Mesenteric fat pad (tissue), 1 donor: ENCODE results near the gene RABEP2. TPM values are rescaled to one million over a fixed set of nuclear protein-coding genes. Genes with fewer than 3 reads are reported as not detected.
"Not testable (repeated sequence)": the region's sequence is repeated elsewhere in the genome, so short reads cannot be mapped to it uniquely, and the experiment has no call there.

Source experiments
- DNase-seq: peaks from one replicate; pipeline ENCODE4 v3.0.0-alpha.2; 2020; ENCODE audit warnings: low spot score
- long read RNA-seq: library from polyadenylated mRNA; unstranded; transcript quantifications from one replicate; pipeline ENCODE4 v2.0.0, GENCODE V29; 2020
- total RNA-seq: library from RNA; stranded (reverse); fragmentation: NEBNext Ultra II Directional; extraction: Animal tissue kit (Norgen Biotek cat#: 25700); gene quantifications from one replicate; pipeline ENCODE4 v1.2.1, GENCODE V29; 2021
- donor health status: DM: yes; HTN: yes; CAD: no.

RABEP2 gene, protein sequence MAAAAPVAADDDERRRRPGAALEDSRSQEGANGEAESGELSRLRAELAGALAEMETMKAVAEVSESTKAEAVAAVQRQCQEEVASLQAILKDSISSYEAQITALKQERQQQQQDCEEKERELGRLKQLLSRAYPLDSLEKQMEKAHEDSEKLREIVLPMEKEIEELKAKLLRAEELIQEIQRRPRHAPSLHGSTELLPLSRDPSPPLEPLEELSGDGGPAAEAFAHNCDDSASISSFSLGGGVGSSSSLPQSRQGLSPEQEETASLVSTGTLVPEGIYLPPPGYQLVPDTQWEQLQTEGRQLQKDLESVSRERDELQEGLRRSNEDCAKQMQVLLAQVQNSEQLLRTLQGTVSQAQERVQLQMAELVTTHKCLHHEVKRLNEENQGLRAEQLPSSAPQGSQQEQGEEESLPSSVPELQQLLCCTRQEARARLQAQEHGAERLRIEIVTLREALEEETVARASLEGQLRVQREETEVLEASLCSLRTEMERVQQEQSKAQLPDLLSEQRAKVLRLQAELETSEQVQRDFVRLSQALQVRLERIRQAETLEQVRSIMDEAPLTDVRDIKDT
- 7.5 TPM for total RNA-seq
- long read RNA-seq, partial matches to known transcripts, result 1 of 5 reads
- long read RNA-seq, other reads (novel, unspliced or antisense), result 3 of 5 reads

DNA sequence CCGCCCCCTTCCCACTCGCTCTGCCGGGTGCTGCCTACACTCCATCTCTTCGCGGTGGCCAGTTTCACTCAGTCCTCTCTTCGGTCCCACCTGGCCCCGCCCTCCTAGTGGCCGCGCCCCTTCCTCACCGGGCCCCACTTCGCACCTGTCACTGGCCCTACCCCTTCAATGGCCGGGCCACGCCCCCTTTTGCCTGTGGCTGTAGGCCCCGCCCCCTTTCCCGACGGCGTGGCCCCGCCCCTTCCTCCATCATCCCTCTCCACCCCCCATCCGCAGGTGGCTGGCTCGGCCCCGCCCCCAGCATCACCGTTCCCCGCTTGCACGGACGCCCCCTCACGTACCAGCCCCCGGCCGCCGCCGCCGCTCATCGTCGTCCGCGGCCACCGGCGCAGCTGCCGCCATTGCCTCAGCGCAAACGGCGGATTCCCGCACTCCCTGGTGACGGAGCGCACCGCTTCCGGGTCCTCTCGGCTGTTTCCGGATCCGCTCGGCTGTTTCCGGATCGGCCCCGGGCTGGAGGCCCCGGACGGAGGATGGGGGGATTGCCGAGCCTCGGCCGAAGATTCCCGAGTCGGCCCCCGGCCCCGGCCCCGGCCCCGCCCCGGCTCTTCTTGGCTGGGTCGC is at the start of gene RABEP2:
Gene RABEP2, minus strand, starts transcription at position 477 of the 624 bp plus-strand sequence. Its CDS starts 75 bp downstream, at position 402.
- DNase-seq, result peak; percentile 98

DNA sequence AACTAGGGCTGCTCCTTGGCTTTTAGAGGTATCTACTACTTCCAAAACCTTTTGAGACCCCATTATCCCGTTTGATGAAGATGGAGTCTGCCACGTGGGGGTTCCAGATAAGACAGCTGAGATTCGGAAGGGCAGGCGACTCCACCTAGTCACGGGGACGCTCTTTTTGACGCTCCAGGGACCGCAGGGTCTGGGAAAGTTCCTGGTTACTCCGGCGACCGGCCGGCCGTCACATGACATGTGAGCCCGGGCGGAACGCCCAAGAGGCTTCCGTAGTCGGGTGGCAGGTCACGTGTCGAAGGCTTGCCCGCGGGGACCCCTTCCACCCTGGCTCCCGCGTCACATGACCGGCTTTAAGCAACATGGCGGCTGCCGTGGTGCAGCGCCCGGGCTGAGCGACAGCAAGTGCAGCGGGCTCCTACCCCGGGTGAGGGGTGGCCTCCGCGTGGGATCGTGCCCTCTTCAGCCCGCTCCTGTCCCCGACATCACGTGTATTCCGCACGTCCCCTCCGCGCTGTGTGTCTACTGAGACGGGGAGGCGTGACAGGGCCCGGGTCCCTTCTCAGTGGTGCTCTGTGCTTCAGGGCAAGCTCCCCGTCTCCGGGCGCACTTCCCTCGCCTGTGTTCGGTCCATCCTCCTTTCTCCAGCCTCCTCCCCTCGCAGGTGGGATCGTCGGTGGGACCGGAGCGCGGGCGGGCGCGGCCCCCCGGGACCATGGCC is 49.6 kb upstream of the RABEP2 start, which contains the start of gene SPNS1:
Gene SPNS1, plus strand, starts transcription at position 342 of the 721 bp plus-strand sequence. Its CDS starts 374 bp downstream, at position 716.
- peak; percentile 99 for DNase-seq

DNA sequence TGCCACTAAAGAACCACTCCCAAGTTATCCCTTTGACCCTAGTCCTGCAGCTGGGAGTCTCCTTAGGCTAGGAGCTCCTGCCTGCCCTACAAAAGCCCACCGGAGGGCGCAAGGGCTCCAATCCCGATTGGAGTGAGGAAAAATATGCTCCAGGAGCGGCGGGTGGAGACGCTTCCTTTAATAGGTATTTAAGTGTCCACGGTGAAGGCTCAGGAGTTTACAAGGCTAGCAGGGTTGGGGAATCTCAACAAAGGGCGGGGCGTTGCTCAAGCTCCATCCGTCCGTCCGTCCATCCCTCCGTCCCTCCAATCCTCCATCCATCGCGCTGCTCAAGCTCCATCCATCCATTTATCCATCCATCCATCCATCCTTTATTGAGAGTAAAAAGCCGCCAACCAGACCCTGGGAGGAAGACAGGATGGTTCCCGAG is 49.0 kb upstream of the RABEP2 start:
- DNase-seq, result no peak

DNA sequence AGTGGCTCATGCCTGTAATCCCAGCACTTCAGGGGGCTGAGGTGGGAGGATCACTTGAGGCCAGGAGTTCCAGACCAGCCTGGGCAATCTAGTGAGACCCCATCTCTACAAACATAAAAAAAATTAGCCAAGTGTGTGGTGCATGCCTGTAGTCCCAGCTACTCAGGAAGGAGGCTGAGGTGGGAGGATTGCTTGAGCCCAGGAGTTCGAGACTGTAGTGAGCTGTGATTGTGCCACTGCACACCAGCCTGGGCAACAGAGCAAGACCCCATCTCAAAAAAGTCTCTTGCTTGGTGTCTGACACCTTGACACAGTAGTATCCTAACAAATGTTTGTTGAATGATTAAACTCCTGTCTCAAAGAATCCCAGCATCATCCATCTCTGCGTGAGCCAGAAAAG is 44.7 kb upstream of the RABEP2 start:
- DNase-seq, result not testable (repeated sequence)

DNA sequence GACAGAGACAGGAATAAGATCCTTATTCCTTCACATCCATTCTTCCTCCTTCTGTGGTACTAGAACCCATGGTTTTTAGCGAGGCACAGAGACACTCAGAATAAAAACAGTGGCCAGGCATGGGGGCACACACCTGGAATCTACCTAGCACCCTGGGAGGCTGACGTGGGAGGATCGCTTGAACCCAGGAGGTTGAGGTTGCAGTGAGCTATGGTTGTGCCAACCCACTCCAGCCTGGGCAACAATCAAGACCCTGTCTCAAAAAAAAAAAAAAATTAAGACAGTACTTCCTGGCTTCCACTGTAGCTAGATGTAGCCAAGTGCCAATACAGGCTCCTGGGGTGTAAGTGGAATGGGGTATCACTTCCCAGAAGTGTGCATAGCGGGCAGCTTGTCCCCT is 42.1 kb upstream of the RABEP2 start:
- no peak for DNase-seq

DNA sequence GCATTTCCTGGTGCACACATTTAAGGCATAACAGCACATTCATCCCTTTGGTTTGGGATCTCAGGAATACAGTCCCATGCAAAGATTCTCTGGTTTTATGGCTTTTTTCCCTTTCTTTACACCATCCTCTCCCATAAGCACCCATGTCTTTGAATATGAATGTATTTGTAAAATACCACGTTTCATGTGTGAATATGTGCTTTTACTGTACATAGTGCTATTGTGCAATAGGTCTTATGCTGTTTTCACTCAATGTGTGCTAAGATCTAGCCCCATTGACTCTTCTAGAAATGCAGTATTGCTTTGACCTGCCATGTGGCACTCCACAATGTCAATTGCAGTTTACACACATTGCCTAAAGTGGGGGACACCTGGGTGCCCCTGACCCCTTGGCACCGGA is 39.5 kb upstream of the RABEP2 start:
- no peak for DNase-seq

DNA sequence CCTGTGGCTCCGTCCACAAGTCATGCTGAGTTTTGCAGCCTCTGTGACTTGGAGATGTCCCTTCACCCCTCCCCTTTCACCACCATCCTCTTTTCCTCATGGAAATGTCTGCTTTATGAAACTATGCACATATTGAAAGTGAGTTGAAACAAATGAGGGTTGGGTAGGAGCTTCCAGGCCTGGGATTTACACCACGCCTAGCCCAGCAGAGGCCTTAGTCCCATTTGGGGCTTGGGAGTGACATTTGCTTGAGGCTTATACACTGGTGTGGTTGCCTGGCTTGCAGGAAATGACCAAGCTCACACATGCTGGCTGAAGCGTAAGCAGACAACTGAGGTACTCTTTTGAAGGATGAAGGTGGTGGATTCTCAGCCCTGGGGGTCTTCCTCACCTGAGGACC is 39.0 kb upstream of the RABEP2 start:
- DNase-seq, result no peak

DNA sequence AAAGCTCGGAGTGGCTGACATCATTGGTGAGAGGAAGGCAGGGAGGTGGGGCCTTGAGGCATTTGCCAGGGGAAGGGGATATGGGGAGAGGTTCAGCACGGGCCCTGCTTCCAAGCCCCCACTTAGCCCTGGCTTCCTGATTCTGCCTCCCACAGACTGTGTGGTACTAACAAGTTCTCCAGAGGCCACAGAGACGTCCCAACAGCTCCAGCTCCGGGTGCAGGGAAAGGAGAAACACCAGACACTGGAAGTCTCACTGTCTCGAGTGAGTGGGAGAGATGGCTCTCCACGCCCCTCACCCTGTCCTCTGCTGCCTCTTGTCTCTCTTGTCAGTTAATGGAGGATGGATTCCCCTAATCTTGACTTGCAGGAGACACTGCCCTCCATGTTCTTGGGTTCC is 33.8 kb upstream of the RABEP2 start:
- DNase-seq, result no peak

DNA sequence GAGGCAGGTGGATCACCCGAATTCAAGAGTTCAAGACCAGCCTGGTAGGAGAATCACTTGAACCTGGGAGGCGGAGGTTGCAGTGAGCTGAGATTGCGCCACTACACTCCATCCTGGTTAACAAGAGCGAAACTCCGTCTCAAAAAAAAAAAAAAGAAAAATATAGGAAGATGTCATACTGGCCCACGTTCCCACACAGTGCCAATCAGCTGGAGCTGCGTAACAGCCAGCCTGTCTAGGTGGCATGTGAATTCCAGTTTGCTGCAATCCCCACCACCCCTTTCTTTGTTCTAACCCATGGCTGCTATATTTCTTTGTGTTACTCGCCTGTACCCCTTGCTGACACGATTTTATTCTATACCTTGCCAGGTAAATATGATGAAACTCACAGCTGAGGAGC is 33.2 kb upstream of the RABEP2 start:
- DNase-seq, result no peak

DNA sequence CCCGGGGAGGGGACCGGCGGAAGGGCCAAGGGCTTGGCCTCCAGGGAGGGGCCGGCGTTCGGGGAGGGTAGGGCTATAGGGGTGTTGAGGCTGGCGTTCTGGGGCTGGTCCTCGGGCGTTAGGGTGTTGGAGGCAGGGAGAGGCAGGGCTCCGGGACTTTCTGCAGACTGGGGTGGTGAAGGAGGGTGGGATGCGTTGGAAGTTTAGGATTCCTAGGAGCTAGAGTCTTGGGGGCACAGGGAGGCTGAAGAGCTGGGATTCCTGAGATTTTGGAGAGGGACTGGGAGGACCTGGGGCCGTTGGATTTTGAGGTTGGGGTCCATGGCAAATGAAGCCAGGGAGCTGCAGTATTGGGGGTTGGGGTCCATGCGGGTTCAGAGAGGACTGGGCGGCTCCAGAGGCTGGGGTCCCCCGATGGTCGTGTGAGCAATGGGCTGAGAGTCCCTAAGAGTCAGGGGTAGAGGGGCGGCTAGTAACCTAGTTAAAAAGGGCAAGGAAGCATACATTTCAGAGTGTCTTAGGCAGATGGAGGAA is 26.4 kb upstream of the RABEP2 start:
- no peak for DNase-seq

DNA sequence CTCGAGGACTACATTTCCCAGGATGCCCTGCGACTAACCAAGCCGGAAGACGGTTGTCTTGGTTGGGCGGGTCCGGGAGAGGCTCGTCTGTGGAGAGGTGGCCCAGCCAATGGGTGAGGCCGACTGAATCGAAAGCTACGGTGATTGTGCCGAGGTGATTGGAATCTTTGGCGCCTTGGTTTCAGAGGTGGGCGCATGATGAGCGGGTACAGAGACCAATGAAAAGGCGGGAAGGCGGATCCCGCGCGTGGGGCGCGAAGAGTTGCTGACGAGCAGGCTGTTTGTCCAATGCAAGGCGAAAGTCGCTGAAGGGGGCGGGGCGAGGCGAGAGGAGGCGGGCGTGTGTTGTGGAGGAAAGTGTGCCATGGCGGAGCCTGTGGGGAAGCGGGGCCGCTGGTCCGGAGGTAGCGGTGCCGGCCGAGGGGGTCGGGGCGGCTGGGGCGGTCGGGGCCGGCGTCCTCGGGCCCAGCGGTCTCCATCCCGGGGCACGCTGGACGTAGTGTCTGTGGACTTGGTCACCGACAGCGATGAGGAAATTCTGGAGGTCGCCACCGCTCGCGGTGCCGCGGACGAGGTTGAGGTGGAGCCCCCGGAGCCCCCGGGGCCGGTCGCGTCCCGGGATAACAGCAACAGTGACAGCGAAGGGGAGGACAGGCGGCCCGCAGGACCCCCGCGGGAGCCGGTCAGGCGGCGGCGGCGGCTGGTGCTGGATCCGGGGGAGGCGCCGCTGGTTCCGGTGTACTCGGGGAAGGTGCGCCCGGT is 25.8 kb upstream of the RABEP2 start, which contains the start of gene NFATC2IP:
Gene NFATC2IP, plus strand, starts transcription at position 290 of the 762 bp plus-strand sequence. Its CDS starts 75 bp downstream, at position 365.
- peak; percentile 100 for DNase-seq

DNA sequence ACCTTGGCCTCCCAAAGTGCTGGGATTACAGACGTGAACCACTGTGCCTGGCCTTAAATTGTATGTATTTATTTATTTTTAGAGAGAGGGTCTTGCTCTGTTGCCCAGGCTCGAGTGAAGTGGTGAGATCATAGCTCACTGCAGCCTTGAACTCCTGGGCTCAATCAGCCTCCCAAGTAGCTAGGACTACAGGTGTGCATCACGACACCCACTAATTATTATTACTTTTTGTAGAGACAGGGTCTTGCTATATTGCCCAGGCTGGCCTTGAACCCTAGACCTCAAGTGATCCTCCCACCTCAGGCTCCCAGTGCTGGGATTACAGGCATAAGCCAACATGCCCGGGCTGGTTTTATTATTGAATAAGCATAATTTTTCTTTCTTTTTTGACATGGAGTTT is 21.6 kb upstream of the RABEP2 start:
- DNase-seq, result no peak

DNA sequence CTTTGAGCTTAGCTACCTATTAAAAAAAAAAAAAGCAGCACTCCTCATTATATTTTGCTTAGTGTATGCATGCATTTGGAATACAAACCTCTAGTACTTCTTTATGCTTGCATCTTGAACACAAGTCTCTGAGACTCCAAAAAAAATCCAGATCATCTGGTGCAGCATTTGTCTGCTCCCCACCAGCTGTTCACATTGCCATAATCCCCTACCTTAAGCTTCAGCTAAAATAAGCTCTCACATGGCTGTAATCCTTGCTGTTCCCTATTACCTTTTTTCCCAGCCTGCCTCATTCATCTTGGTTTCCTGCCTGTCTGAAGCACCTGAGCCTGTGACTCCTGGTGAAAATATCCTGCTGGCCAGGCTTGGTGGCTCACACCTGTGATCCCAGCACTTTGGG is 18.2 kb upstream of the RABEP2 start:
- DNase-seq, result no peak

DNA sequence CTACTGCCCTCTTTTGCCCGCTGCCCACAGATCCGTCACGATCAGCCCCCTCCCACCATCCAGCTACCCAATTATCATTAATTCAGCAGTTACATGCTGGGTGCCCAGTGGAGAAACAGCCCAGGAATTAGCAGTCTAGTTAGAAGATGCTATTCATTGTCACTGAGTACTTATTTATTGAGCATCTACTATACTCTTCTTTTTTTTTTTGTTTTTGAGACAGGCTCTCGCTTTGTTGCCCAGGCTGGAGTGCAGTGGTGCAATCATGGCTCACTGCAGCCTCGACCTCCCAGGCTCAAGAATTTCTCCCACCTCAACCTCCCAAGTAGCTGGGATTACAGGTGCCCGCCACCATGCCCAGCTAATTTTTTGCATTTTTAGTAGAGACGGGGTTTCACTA is 14.8 kb upstream of the RABEP2 start:
- not testable (repeated sequence) for DNase-seq

DNA sequence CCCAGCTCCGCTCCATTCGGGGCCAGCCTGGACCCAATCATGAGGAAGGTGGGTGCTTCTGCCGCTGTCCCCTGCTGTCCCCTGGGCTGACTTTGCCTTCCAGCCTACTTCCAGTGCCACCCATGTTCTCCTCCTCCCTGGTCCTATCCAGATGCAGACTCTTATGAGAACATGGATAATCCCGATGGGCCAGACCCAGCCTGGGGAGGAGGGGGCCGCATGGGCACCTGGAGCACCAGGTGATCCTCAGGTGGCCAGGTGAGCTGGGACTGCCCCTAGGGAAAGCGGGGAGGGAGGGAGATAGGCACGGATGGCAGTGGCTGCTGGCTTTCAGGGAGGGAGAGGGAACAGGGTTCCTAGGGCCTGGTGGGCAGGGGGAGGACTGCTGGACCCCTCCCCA is 13.7 kb upstream of the RABEP2 start:
- DNase-seq, result no peak

DNA sequence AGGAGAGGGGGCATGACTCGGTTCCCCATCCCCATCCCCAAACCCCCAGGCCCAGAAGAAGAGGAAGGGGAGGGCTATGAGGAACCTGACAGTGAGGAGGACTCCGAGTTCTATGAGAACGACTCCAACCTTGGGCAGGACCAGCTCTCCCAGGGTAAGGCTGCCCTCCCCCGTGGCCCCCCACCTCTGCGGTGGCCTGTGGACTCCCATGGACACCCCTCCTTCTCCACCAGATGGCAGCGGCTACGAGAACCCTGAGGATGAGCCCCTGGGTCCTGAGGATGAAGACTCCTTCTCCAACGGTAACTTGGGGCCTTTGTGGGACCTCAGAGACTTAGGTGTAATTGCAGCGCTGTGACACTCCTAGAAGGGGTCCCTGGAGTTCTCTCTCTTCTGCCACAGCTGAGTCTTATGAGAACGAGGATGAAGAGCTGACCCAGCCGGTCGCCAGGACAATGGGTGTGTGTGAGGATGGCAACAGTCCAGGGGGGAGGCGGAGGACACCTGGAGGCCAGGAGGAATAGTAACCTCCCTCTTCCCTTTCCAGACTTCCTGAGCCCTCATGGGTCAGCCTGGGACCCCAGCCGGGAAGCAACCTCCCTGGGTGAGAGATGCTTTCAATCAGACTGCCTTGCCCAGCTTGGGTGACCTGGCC is 12.3 kb upstream of the RABEP2 start:
- DNase-seq, result no peak

DNA sequence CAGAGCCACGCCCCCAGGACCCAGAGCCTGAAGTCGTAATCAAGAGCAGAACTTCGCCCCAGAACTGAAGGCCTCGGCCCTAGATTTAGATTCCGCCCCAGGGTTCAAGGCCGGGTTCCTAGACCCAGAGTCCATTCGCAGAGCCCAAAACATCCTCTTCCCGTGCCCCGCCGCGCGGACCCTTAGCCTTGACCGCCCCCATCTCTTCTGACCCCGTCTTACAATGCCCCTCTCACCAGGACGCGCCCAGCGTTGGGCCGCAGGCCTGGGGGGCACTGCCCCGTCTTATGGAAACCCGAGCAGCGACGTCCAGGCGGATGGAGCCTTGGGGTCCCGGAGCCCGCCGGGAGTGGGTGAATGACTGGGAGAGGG is 11.7 kb upstream of the RABEP2 start:
- DNase-seq, result no peak

DNA sequence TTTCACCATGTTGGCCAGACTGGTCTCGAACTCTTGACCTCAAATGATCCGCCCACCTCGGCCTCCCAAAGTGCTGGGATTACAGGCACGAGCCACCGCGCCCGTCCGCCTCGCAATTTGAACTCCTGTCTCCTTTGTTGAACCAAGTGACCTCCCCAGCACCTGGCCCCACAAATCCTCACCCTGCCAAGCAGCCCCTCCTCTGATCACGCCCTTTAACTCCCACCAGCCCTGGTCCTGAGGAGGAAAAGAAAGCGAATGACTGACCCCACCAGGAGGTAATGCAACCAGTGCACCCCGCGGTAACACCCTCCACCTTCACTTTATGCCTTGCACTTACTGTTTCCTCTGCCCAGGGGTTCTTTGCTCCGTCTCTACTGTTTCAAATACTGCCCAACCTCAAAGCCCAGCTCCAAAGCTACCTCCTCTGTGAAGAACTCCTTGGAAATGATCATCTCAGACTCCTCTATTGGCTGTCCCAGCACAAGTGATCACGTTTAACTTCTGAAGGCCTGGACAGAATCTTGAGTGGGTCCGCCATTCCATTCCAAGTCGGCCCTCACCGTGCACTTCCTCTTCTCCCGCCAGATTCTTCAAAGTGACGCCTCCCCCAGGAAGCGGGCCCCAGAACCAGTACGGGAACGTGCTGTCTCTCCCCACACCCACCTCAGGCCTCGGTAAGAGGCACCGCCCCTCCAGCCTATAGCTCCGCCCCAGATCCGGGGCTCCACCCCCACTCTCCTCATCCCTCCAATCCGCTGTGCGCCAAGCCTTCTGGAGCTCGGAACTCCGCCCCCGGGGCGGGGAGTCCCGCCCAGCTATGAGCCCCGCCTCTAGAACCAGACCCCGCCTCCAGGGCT is 11.1 kb upstream of the RABEP2 start:
- peak; percentile 95 for DNase-seq

DNA sequence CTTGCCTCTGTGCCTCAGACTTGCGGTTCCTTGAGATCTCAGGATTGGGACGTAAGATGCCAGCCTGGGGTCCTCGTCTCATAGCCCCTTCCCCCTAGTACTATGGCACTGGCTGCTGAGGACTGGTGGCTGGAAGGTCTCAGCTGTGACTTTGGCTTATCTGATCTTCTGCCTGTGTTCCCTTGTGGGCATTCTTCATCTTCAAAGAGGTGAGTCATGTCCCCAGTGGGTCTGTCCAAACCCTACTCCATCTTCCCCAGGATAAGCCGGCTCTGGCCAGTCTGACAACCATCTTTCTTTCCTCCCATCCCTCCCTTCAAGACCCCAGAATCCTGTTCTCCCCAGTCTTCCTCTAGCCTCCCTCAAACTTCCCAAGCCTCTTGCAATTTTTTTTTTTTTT is 10.3 kb upstream of the RABEP2 start:
- no peak for DNase-seq
